Kidney epithelial cell (primary cell): ENCODE data around the gene LRATD1. TPM values are rescaled to one million over a fixed set of nuclear protein-coding genes. Genes with fewer than 3 reads are reported as not detected.

ENCODE experiments used
- DNase-seq: peaks from one replicate; pipeline ENCODE4 v3.0.0-alpha.2; 2010; ENCODE audit warnings: low read depth
- H3K27me3 ChIP-seq: 2 replicates; pipeline ENCODE4 v1.6.0; 2011; ENCODE audit warnings: low read length; ENCODE audit not compliant: control insufficient read depth, insufficient read depth
- H3K36me3 ChIP-seq: 2 replicates; pipeline ENCODE4 v1.5.1; 2011; ENCODE audit warnings: low read length; ENCODE audit not compliant: control insufficient read depth, insufficient read depth
- H3K4me3 ChIP-seq: 2 replicates; pipeline ENCODE4 v1.5.1; 2011; ENCODE audit warnings: low read depth, mild to moderate bottlenecking, control low read depth, low read length
- CTCF ChIP-seq: IDR thresholded peaks from 2 replicates; pipeline ENCODE4 v1.5.1; 2011; ENCODE audit warnings: mild to moderate bottlenecking, moderate library complexity, low read length, control low read depth, inconsistent platforms; ENCODE audit not compliant: insufficient read depth, poor library complexity, severe bottlenecking
- total RNA-seq: library from RNA; depleted of rRNA; stranded (reverse); fragments of >200 nt; gene quantifications from 2 replicates; pipeline ENCODE4 v1.2.3, GENCODE V29; 2015

Gene LRATD1
- 11.4 and 11.6 TPM in 2 replicates for total RNA-seq

DNA sequence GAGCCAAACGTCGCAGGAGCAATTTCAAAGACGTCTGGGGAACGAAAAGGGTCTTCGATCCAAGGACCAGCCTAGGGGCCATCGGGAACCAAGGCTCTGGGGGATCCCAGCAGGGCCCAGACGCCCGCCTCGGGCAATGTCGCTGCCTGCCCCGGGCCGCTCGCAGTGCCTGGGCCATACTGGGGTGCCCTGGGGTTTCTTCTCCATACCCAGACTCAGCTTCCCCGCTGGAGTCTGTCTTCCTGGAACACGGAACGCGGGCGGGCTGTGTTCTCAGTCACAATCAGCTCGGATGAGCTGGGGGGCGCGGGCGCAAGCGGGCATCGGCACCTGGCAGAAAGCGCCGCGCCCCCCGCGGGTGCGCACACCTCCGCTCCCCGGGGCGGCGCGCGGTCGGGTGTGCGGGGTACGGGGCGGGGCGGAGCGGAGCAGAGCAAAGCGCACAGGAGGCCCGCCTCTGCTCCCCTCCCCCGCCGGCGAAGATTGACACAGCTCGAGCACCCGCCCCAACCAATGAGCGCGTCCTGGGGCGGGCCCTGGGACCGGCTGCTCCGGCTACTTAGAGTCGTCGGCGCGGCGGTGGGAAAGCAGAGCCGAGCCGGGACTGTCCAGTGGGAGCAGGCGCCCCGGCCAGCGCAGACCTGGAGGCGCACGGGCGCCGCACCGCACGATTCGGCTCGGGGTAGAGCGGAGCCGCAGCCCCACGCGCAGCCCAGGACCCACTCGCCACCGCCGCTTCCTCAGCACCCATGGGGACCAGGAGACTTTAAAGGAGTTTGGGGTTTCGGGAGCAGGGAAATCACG, at the start of gene LRATD1:
Gene LRATD1 (plus strand): TSS at position 585 of the 804 bp plus-strand sequence. CDS start 1,263 bp downstream, outside the sequence.
- Histone ChIP-seq H3K27me3 (no peaks in the 10 kb centered on the region), H3K4me3 (peak within 1 kb of the TSS; percentile 47), H3K36me3 (no peaks in the 10 kb centered on the region)
- DNase-seq, result peak; percentile 59
- TF ChIP-seq CTCF, result no peak

DNA sequence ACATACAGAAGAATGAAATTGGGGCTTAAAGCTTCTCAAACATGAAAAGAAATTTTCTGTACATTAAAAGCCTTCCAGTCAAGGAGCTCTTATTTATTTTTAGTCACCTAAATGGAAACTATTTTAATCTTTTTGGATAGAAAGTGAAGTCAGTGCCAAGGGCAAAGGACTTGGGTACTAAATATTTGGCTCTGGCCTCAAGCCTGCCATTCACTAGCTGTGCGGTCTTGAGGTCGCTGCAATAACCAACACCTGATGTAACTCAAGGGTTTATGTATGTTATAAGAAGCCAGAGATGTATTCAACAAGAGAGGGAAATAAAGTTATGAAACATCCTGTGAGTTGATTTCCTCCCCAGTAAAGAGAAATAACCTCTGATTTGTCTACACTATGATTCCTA, 49.5 kb upstream of the LRATD1 start:
- DNase-seq, result no peak
- H3K36me3 ChIP-seq, result no peaks in the 10 kb centered on the region
- no peak for TF ChIP-seq CTCF
- no peaks in the 10 kb centered on the region for H3K27me3 ChIP-seq
- H3K4me3 ChIP-seq, result no peak overlapping the region

DNA sequence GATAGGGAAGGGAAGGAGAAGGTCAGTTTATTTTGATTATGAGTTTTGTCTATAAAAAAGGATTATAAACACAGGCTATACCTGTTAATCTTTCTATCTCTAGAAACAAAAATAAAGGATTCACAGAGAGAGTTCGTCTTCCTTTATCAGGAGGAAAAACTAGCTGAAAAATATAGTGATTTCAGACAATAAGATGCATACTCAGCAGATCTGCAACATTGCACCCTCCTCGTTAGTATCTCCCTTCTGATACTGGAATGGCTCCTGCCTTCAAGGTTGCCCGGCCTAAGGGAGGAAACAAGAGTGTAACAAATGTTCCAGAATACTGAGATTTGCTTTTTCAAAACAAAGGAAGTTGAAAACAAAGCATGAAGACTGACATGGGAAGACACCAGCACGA, 48.7 kb upstream of the LRATD1 start:
- Histone ChIP-seq H3K4me3 (no peak overlapping the region), H3K36me3 (no peaks in the 10 kb centered on the region), H3K27me3 (no peaks in the 10 kb centered on the region)
- TF ChIP-seq CTCF, result no peak
- no peak for DNase-seq

GRCh38 chr2:14587119-14587518, 45.4 kb upstream of the LRATD1 start:
- Histone ChIP-seq H3K36me3 (no peaks in the 10 kb centered on the region), H3K4me3 (no peak overlapping the region), H3K27me3 (no peaks in the 10 kb centered on the region)
- DNase-seq, result no peak
- no peak for TF ChIP-seq CTCF

- no peak overlapping the region for H3K4me3 ChIP-seq
- TF ChIP-seq CTCF, result no peak
- no peaks in the 10 kb centered on the region for H3K36me3 ChIP-seq
- DNase-seq, result no peak
- H3K27me3 ChIP-seq, result no peaks in the 10 kb centered on the region
Measured at GRCh38 chr2:14601156-14601770, 31.3 kb upstream of the LRATD1 start.
